GM23248 (cell line): Measurements from ENCODE around the gene NEK10.

Source experiments
- EZH2 ChIP-seq: fragments of 200-600 bp; sonication (generic); IDR thresholded peaks from 2 replicates; pipeline ENCODE4 v1.6.1; 2018; ENCODE audit warnings: antibody characterized with exemption, mild to moderate bottlenecking; ENCODE audit not compliant: insufficient read depth, poor library complexity, severe bottlenecking
- EZH2phosphoT487 ChIP-seq: fragments of 200-600 bp; sonication (generic); IDR thresholded peaks from 2 replicates; pipeline ENCODE4 v1.6.1; 2018; ENCODE audit warnings: antibody characterized with exemption, moderate library complexity, mild to moderate bottlenecking, low read depth; ENCODE audit not compliant: insufficient read depth

GRCh38 chr3:27073912-27074311, 295.3 kb downstream of the NEK10 start:
- TF ChIP-seq EZH2 (no peak), EZH2phosphoT487 (no peak)
